Hepatocyte (in vitro differentiated cells): ENCODE data around the gene AP3S2. TPM values are rescaled to one million over a fixed set of nuclear protein-coding genes. Genes with fewer than 3 reads are reported as not detected.

Source experiments
- DNase-seq: peaks from one replicate; pipeline ENCODE4 v3.0.0-alpha.2; 2016; ENCODE audit warnings: low spot score
- H2AFZ ChIP-seq: fragments of 200-600 bp; sonication (generic); 2 replicates; pipeline ENCODE4 v1.6.0; 2016; ENCODE audit warnings: antibody characterized with exemption, mild to moderate bottlenecking
- H3K27ac ChIP-seq: fragments of 200-600 bp; sonication (generic); 2 replicates; pipeline ENCODE4 v1.5.1; 2016; ENCODE audit warnings: mild to moderate bottlenecking
- H3K27me3 ChIP-seq: fragments of 200-600 bp; sonication (generic); 2 replicates; pipeline ENCODE4 v1.6.1; 2016
- H3K36me3 ChIP-seq: fragments of 200-600 bp; sonication (generic); replicated peaks from 2 replicates; pipeline ENCODE4 v1.5.1; 2016; ENCODE audit warnings: low read depth; ENCODE audit not compliant: insufficient read depth
- H3K4me1 ChIP-seq: fragments of 200-600 bp; sonication (generic); 2 replicates; pipeline ENCODE4 v1.5.1; 2016; ENCODE audit warnings: mild to moderate bottlenecking, moderate library complexity; ENCODE audit not compliant: insufficient read depth
- H3K4me2 ChIP-seq: fragments of 200-600 bp; sonication (generic); 2 replicates; pipeline ENCODE4 v1.6.0; 2016
- H3K4me3 ChIP-seq: fragments of 200-600 bp; sonication (generic); 2 replicates; pipeline ENCODE4 v1.5.1; 2016; ENCODE audit warnings: mild to moderate bottlenecking
- H3K79me2 ChIP-seq: fragments of 200-600 bp; sonication (generic); 2 replicates; pipeline ENCODE4 v1.6.0; 2017; ENCODE audit warnings: mild to moderate bottlenecking
- H3K9me2 ChIP-seq: fragments of 200-600 bp; sonication (generic); replicated peaks from 2 replicates; pipeline ENCODE4 v1.6.0; 2017; ENCODE audit warnings: mild to moderate bottlenecking; ENCODE audit not compliant: insufficient read depth
- H3K9me3 ChIP-seq: fragments of 200-600 bp; sonication (generic); 2 replicates; pipeline ENCODE4 v1.5.1; 2016; ENCODE audit warnings: low read depth, mild to moderate bottlenecking
- H4K20me1 ChIP-seq: fragments of 200-600 bp; sonication (generic); 2 replicates; pipeline ENCODE4 v1.6.0; 2016; ENCODE audit warnings: mild to moderate bottlenecking; ENCODE audit not compliant: insufficient read depth, poor library complexity, severe bottlenecking
- EZH2 ChIP-seq: fragments of 200-600 bp; sonication (generic); IDR thresholded peaks from 2 replicates; pipeline ENCODE4 v1.6.1; 2016; ENCODE audit warnings: antibody characterized with exemption, mild to moderate bottlenecking, borderline replicate concordance
- EZH2phosphoT487 ChIP-seq: fragments of 200-600 bp; sonication (generic); IDR thresholded peaks from one replicate; pipeline ENCODE4 v1.6.1; 2018; ENCODE audit warnings: antibody characterized with exemption, mild to moderate bottlenecking, low read depth, moderate library complexity; ENCODE audit not compliant: unreplicated experiment, severe bottlenecking
- WGBS: methylation state at CpG from one replicate; pipeline ENCODE4 v1.1.6; 2016; ENCODE audit warnings: low lambda C conversion rate; ENCODE audit errors: missing lambda C conversion rate; 5-methylcytosine and 5-hydroxymethylcytosine counted together
- polyA plus RNA-seq: library from polyadenylated mRNA; unstranded; fragments of >200 nt; fragmentation: Nextera tagmentation; extraction: Ambion mirVana; gene quantifications from 2 replicates; pipeline ENCODE4 v1.2.1, GENCODE V29; 2016
- total RNA-seq: library from RNA; depleted of rRNA; stranded (reverse); fragments of >200 nt; gene quantifications from 2 replicates; pipeline ENCODE4 v1.2.3, GENCODE V29; 2014
- TF ChIP-seq, protein P1 (sequence below): fragments of 200-600 bp; sonication (generic); IDR thresholded peaks from 2 replicates; pipeline ENCODE4 v1.5.1; 2016; ENCODE audit warnings: antibody characterized with exemption, mild to moderate bottlenecking; ENCODE audit not compliant: poor library complexity

AP3S2 gene
- total and polyA plus RNA-seq, 2 experiments from 2014 or later, result 14.2 to 61.2 TPM

- Histone ChIP-seq H3K4me1 (peaks cover 8% of the 10 kb centered on the region), H3K36me3 (no peaks in the 10 kb centered on the region), H3K9me3 (no peaks in the 10 kb centered on the region), H3K27ac (peak overlapping the region; percentile 22), H2AFZ (no peak overlapping the region), H3K79me2 (no peaks in the 10 kb centered on the region), H3K27me3 (no peaks in the 10 kb centered on the region), H4K20me1 (no peaks in the 10 kb centered on the region), H3K9me2 (no peaks in the 10 kb centered on the region), H3K4me2 (peak overlapping the region; percentile 97), H3K4me3 (no peak overlapping the region)
- TF ChIP-seq, protein P1, sequence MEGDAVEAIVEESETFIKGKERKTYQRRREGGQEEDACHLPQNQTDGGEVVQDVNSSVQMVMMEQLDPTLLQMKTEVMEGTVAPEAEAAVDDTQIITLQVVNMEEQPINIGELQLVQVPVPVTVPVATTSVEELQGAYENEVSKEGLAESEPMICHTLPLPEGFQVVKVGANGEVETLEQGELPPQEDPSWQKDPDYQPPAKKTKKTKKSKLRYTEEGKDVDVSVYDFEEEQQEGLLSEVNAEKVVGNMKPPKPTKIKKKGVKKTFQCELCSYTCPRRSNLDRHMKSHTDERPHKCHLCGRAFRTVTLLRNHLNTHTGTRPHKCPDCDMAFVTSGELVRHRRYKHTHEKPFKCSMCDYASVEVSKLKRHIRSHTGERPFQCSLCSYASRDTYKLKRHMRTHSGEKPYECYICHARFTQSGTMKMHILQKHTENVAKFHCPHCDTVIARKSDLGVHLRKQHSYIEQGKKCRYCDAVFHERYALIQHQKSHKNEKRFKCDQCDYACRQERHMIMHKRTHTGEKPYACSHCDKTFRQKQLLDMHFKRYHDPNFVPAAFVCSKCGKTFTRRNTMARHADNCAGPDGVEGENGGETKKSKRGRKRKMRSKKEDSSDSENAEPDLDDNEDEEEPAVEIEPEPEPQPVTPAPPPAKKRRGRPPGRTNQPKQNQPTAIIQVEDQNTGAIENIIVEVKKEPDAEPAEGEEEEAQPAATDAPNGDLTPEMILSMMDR, result no peak
- TF ChIP-seq EZH2phosphoT487 (no peak), EZH2 (no peak)
- WGBS, result 85% methylated on average over 6 of the region's 6 CpGs
- DNase-seq, result no peak
Measured at GRCh38 chr15:89910891-89911626, 17.3 kb upstream of the AP3S2 start.

DNA sequence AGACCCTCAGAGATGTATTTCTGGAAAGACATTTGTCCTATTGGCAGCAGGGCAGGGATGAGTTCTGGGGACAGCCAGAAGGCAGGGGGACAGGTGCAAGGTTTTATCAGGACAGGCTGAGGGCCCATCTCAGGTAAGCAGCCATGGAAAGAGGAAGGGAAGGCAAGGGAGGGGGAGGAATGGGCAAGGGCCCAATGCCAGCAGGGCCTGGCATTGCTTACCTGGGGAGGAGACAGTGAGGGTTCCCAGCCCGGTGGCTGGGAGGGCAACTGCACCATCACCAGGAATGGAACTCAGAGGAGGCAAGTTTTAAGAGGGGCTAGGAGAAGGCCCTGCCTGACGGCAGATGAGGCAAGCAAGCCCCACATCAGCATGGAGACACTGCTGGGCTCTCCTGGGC is 15.8 kb upstream of the AP3S2 start:
- H2AFZ ChIP-seq, result no peak overlapping the region
- H3K9me2 ChIP-seq, result no peaks in the 10 kb centered on the region
- no peaks in the 10 kb centered on the region for H3K36me3 ChIP-seq
- DNase-seq, result no peak
- WGBS, result no CpG with 5 or more reads among the region's 2 CpGs
- no peaks in the 10 kb centered on the region for H3K9me3 ChIP-seq
- H3K27me3 ChIP-seq, result no peaks in the 10 kb centered on the region
- no peak overlapping the region for H3K4me3 ChIP-seq
- H3K4me2 ChIP-seq, result no peak overlapping the region
- no peaks in the 10 kb centered on the region for H3K79me2 ChIP-seq
- TF ChIP-seq EZH2phosphoT487 (no peak), EZH2 (no peak)
- TF ChIP-seq, protein P1, result no peak
- H4K20me1 ChIP-seq, result no peaks in the 10 kb centered on the region
- H3K4me1 ChIP-seq, result peaks cover 8% of the 10 kb centered on the region
- no peak overlapping the region for H3K27ac ChIP-seq

DNA sequence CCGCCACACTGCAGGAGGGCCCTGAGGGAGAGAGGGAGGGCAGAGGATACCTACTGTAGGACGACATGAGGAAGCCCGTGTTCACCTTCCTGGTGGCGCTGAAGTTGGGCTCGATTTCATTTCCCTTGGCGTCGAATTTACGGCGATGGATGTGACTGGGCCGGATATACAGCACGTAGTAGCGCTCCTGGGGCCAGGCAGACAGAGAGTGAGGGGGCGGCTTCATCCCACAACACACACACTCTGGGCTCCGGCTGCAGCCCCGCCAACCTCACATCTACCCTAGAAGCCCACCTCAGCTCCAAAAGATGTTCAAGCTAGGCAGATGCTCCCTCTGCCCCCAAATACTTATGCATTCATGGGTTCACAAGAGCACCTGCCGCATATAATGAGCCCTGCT is 14.4 kb upstream of the AP3S2 start:
- Histone ChIP-seq H3K27me3 (no peaks in the 10 kb centered on the region), H3K36me3 (no peaks in the 10 kb centered on the region), H3K4me2 (no peak overlapping the region), H3K9me2 (no peaks in the 10 kb centered on the region), H3K9me3 (no peaks in the 10 kb centered on the region), H3K4me3 (no peak overlapping the region), H3K27ac (no peak overlapping the region), H2AFZ (no peak overlapping the region), H4K20me1 (no peaks in the 10 kb centered on the region), H3K79me2 (no peaks in the 10 kb centered on the region), H3K4me1 (peaks cover 8% of the 10 kb centered on the region)
- no peak for DNase-seq
- 92% methylated on average over 16 of the region's 16 CpGs for WGBS
- TF ChIP-seq EZH2 (no peak), EZH2phosphoT487 (no peak)
- TF ChIP-seq, protein P1, result no peak
